ENCODE measurements around the gene NCMAP. TPM values are rescaled to one million over a fixed set of nuclear protein-coding genes. Genes with fewer than 3 reads are reported as not detected.
A peak's percentile ranks its signal among the peaks of the same experiment; 100 is the strongest.

NCMAP gene
- total and polyA plus RNA-seq, 2 of the 8 experiments (the other 6 are each of a cell fraction or from before 2014, with no cell fraction given): 0.21 to 0.39 TPM

DNA sequence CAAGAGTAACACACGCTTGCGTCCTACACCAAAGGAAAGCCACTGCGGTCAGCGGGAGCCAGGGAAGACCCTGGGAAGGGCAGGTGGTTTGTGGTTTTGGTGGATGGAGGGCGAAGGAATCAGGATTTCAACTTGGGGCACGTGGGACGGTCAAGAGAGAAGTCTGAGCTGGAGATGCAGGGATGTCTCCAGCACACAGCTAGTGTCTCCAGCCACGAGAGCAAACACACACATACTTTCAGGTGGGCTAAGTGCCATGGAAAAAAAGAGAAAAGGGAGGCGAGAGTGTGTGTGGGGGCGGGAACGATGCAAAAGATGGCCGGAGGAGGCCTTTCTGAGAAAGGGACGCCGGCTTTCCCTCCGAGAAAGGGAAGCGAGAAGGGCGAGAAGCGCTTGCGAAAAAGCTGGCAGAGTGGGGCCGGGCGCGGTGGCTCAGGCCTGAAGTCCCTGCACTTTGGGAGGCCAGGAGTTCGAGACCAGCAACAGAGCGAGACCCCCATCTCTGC, 85.8 kb downstream of the NCMAP start:
- H3K27me3 ChIP-seq (replicated peaks in 1 of 4; ENCODE audit: control insufficient read depth in 3 of 4, extremely low read depth in 1 of 4, insufficient read depth in 3 of 4, low read length in 3 of 4): no peaks in the 10 kb centered on the region
- POLR2A ChIA-PET (ENCODE audit: partially characterized antibody): interaction anchor here (0.9 to 3.4 kb wide), 8 partner anchors 13 to 184 kb away, joined by 3 to 22 read pairs (median 3); partner anchors contain the start of gene CLIC4
- H3K18ac ChIP-seq (ENCODE audit: extremely low read depth, low read length): peak overlapping the region; percentile 32; the same call in 1 of the 2 replicates
- H3K4me1 ChIP-seq (replicated peaks in 1 of 4; ENCODE audit: control insufficient read depth in 3 of 4, insufficient read depth in 4 of 4, low read length in 3 of 4): peaks cover 0 to 6% (median 4%) of the 10 kb centered on the region in 4 experiments; a peak in 5 of 7 replicates
- peaks cover 4 to 18% (median 9%) of the 10 kb centered on the region in 4 experiments; a peak in 4 of 8 replicates for H3K36me3 ChIP-seq (ENCODE audit: control insufficient read depth in 2 of 4, insufficient read depth in 4 of 4, low read length in 3 of 4)
- H2AFZ ChIP-seq (ENCODE audit: low read length): no peak overlapping the region
- H3K27ac ChIP-seq (ENCODE audit: low read depth, low read length): no peak overlapping the region
- H3K23ac ChIP-seq (ENCODE audit: insufficient read length): no peak overlapping the region
- DNase-seq (ENCODE audit: low read depth in 1 of 2, low spot score in 2 of 2) (no peak), FAIRE-seq (no peak)
- CTCF ChIA-PET (ENCODE audit: partially characterized antibody): interaction anchor here (1.3 kb wide), 1 partner anchor 54 kb away, joined by 3 read pairs; no protein-coding TSS in a partner anchor
- H4K91ac ChIP-seq (replicated peaks; ENCODE audit: insufficient read length, low read length): no peak overlapping the region
- H3K56ac ChIP-seq (replicated peaks; ENCODE audit: insufficient read length, low read depth, low read length): no peak overlapping the region
- H2BK5ac ChIP-seq (ENCODE audit: low read depth, low read length): 0 out of 2 replicates have a peak overlapping the region, but pooled peaks have one; percentile 24
- H4K8ac ChIP-seq (ENCODE audit: extremely low read depth, insufficient read depth, low read length): peak overlapping the region; percentile 22; the same call in 1 of the 2 replicates
- no peaks in the 10 kb centered on the region for H3K9me3 ChIP-seq (ENCODE audit: insufficient read depth in 2 of 2, low read depth in 1 of 2, low read length in 1 of 2)
- H2BK15ac ChIP-seq (ENCODE audit: low read length): no peak overlapping the region
- H3K9ac ChIP-seq (replicated peaks in 1 of 4; ENCODE audit: extremely low read depth in 1 of 4, low read depth in 3 of 4, low read length in 3 of 4): peak overlapping the region in 3 of 4 experiments; percentile 48 to 67 (median 57); a peak in 6 of 7 replicates
- no peak overlapping the region for H2BK120ac ChIP-seq (replicated peaks; ENCODE audit: low read depth, low read length)
- no peaks in the 10 kb centered on the region; the same call in 1 of the 2 replicates for H3K79me1 ChIP-seq (ENCODE audit: low read depth, low read length)
- H2BK20ac ChIP-seq (ENCODE audit: low read length): 0 out of 2 replicates have a peak overlapping the region, but pooled peaks have one; percentile 61
- H3K4ac ChIP-seq (replicated peaks; ENCODE audit: insufficient read length, low read depth, low read length): no peak overlapping the region
- H3K79me2 ChIP-seq (ENCODE audit: control insufficient read depth in 1 of 2, insufficient read depth in 2 of 2, low read length in 2 of 2): peaks cover 18 to 38% of the 10 kb centered on the region in 2 experiments
- H3K4me2 ChIP-seq (ENCODE audit: insufficient read depth in 1 of 2, low read depth in 2 of 2, low read length in 2 of 2): peak overlapping the region; percentile 66 to 67
- WGBS, 2 experiments (ENCODE audit: extremely low coverage in 1 of 2, insufficient coverage in 1 of 2, insufficient read length in 1 of 2, insufficient replicate concordance in 2 of 2, low coverage in 1 of 2, low lambda C conversion rate in 2 of 2, missing lambda C conversion rate in 1 of 2): 46% methylated on average over 24 of the region's 24 CpGs; no CpG with 5 or more reads in 1 of the 2 experiments
- H3K14ac ChIP-seq (ENCODE audit: insufficient read length): no peak overlapping the region
- H4K20me1 ChIP-seq (replicated peaks in 1 of 2; ENCODE audit: control insufficient read depth in 1 of 2, insufficient read depth in 2 of 2, low read length in 2 of 2): peaks cover 9 to 10% of the 10 kb centered on the region in 2 experiments
- H3K4me3 ChIP-seq (ENCODE audit: extremely low read depth in 1 of 4, insufficient read depth in 2 of 4, low read depth in 3 of 4, low read length in 4 of 4): peak overlapping the region; percentile 76 to 98 (median 89)
- no peak overlapping the region for H4K5ac ChIP-seq (ENCODE audit: insufficient read length, low read depth, low read length)
- H2BK12ac ChIP-seq (ENCODE audit: low read depth, low read length): peak overlapping the region; percentile 84; the same call in 1 of the 2 replicates
- H3K23me2 ChIP-seq (ENCODE audit: low read depth, low read length): peaks cover 7% of the 10 kb centered on the region
- H2AK5ac ChIP-seq (ENCODE audit: low read depth, low read length): peak overlapping the region; percentile 94; the same call in 1 of the 2 replicates
- TF ChIP-seq, protein P1, sequence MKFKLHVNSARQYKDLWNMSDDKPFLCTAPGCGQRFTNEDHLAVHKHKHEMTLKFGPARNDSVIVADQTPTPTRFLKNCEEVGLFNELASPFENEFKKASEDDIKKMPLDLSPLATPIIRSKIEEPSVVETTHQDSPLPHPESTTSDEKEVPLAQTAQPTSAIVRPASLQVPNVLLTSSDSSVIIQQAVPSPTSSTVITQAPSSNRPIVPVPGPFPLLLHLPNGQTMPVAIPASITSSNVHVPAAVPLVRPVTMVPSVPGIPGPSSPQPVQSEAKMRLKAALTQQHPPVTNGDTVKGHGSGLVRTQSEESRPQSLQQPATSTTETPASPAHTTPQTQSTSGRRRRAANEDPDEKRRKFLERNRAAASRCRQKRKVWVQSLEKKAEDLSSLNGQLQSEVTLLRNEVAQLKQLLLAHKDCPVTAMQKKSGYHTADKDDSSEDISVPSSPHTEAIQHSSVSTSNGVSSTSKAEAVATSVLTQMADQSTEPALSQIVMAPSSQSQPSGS (IDR thresholded peaks at IDR 0.05; ENCODE audit: low read length): no peak
- TF ChIP-seq, protein P2, sequence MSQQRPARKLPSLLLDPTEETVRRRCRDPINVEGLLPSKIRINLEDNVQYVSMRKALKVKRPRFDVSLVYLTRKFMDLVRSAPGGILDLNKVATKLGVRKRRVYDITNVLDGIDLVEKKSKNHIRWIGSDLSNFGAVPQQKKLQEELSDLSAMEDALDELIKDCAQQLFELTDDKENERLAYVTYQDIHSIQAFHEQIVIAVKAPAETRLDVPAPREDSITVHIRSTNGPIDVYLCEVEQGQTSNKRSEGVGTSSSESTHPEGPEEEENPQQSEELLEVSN (IDR thresholded peaks at IDR 0.05): peak; percentile 59; the same call in 1 of the 2 replicates
- TF ChIP-seq NANOG (IDR thresholded peaks at IDR 0.05; ENCODE audit: insufficient read depth, low read depth, low read length, poor library complexity, severe bottlenecking): no peak
- TF ChIP-seq, protein P3, sequence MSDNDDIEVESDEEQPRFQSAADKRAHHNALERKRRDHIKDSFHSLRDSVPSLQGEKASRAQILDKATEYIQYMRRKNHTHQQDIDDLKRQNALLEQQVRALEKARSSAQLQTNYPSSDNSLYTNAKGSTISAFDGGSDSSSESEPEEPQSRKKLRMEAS (IDR thresholded peaks at IDR 0.05): peak; percentile 59
- TF ChIP-seq TCF12 (IDR thresholded peaks at IDR 0.05; ENCODE audit: low read depth, low read length): no peak
- no peak for TF ChIP-seq SIN3A (conservative IDR thresholded peaks at IDR 0.05 in 1 of 2, IDR thresholded peaks at IDR 0.05 in 1 of 2; ENCODE audit: low read depth in 1 of 2, low read length in 2 of 2)
- TF ChIP-seq ZNF274 (IDR thresholded peaks at IDR 0.05; ENCODE audit: borderline replicate concordance, extremely low read depth, low read length): no peak
- no peak for TF ChIP-seq MAFK (IDR thresholded peaks at IDR 0.05; ENCODE audit: low read depth, low read length)
- TF ChIP-seq SP4 (IDR thresholded peaks at IDR 0.05; ENCODE audit: low read length): no peak

Data from H1 (cell line).